IPS-20b (cell line): ENCODE results near the gene AKT1.
A peak's percentile ranks its signal among the peaks of the same experiment; 100 is the strongest.

Experiments
- H3K27ac ChIP-seq: one replicate; pipeline ENCODE4 v1.5.1; 2013; ENCODE audit warnings: low read length
- H3K27me3 ChIP-seq: 2 replicates; pipeline ENCODE4 v1.6.1; 2013; ENCODE audit warnings: mild to moderate bottlenecking, low read length, inconsistent platforms; ENCODE audit not compliant: insufficient read depth
- H3K36me3 ChIP-seq: 2 replicates; pipeline ENCODE4 v1.6.1; 2013; ENCODE audit warnings: low read depth, mild to moderate bottlenecking, inconsistent platforms, low read length, moderate library complexity; ENCODE audit not compliant: insufficient read depth
- H3K4me1 ChIP-seq: 2 replicates; pipeline ENCODE4 v1.6.1; 2013; ENCODE audit warnings: mild to moderate bottlenecking, control low read depth, inconsistent platforms, low read length, moderate library complexity; ENCODE audit not compliant: insufficient read depth
- H3K4me3 ChIP-seq: 2 replicates; pipeline ENCODE4 v1.5.1; 2013; ENCODE audit warnings: mild to moderate bottlenecking, low read length, inconsistent platforms
- H3K9ac ChIP-seq: 2 replicates; pipeline ENCODE4 v1.6.1; 2013; ENCODE audit warnings: low read depth, mild to moderate bottlenecking, inconsistent platforms, low read length, moderate library complexity
- H3K9me3 ChIP-seq: 2 replicates; pipeline ENCODE4 v1.6.1; 2013; ENCODE audit warnings: mild to moderate bottlenecking, low read depth, low read length, inconsistent platforms; ENCODE audit not compliant: insufficient read depth

Gene AKT1

DNA sequence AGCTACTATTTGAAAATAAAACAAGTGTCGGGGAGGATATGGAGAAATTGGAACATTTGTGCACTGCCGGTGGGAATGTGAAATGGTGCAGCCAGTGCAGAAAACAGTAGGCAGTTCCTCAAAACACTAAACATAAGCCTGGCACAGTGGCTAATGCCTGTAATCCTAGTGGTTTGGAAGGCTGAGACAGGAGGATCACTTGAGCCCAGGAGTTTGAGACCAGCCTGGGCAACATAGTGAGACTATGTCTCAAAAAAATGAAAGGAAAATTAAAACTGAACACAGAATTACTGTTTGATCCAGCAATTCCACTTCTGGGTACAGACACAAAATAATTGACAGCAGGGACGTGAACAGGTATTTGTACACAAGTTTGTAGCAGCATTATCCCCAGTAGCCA, 30.0 kb downstream of the AKT1 start:
- no peak overlapping the region for H3K27ac ChIP-seq
- no peaks in the 10 kb centered on the region; the same call in 1 of the 2 replicates for H3K4me1 ChIP-seq
- no peaks in the 10 kb centered on the region for H3K27me3 ChIP-seq
- peaks cover 10% of the 10 kb centered on the region; the same call in 1 of the 2 replicates for H3K36me3 ChIP-seq
- no peaks in the 10 kb centered on the region for H3K9me3 ChIP-seq
- H3K9ac ChIP-seq: no peak overlapping the region
- H3K4me3 ChIP-seq: no peak overlapping the region

DNA sequence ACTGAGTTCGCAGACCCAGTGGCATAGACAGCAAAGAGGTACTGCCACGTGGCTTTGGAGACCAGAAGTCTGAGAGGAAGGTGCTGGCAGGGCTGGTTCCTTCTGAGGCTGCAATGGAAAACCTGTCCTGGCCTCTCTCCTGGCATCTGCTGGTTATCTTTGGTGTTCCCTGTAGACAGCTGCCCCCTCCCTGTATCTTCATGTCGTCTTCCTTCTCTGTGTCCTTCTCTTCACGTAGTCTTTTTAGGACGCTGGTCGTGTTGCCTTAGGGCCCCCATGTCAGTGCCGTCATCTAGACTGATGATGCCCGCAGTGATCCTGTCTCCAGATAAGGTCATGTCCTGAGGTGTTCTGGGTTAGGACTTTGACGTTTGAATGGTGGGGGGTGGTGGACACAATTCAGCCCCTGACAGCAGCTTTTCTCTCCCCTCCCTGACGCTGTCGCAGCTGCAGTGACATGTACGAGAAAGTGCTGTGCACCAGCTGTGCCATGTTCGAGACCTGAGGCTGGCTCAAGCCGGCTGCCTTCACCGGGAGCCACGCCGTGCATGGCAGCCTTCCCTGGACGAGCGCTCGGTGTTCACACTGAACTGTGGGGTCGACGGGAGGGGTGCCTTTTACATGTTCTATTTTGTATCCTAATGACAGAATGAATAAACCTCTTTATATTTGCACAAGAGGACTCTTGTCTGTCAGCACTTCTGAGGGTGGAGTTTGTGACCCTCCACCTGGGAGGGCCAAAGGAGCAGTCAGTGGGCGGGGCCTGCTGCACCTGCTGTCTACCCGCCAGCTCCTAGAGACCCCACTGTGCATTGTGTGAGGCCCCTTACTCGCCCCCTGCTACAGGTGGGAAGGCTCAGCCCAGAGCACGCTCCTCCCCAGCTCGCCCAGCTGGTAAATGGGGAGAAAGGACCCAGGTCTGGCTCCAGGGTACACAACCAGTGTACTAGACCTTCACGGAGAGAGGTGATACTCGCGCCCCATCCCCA, 36.3 kb downstream of the AKT1 start:
- no peaks in the 10 kb centered on the region for H3K9me3 ChIP-seq
- H3K36me3 ChIP-seq: peaks cover 58% of the 10 kb centered on the region
- no peaks in the 10 kb centered on the region for H3K4me1 ChIP-seq
- H3K27ac ChIP-seq: no peak overlapping the region
- no peak overlapping the region for H3K9ac ChIP-seq
- no peak overlapping the region for H3K4me3 ChIP-seq
- no peaks in the 10 kb centered on the region for H3K27me3 ChIP-seq

DNA sequence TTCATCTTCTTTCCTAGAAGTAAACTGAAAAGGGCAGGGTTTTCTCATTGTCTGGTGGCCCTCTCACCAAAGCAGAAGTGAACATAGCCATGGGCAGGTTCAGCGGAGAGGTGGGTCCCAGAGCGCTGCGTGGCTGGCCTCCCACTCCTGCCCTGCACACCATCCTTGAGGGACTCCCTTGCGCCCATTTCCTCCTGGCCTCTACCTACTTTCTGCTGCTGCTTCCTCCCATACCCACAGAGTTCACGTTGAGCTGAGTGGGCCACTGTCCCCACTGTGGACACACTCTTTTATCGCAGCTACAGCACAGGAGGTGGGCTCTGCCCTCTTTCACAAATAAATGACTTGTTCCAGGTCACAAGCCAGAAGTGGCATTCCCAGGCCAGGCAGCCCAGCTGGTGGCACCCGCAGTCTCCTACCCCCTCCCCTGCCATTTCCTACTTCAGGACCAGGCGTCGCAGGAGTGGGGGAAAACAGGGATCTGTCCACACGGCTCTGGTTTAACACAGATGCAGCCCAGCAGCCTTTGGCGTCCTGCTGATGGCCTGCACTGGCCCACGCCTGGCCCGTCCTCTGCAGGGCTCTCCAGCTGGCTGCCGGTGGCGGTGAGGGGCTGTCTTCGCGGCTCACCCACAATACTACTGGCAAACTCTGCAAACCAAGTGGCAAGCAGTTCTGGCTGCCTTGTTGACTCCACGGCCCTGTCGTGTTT, 37.7 kb downstream of the AKT1 start:
- Histone ChIP-seq H3K27me3 (no peaks in the 10 kb centered on the region), H3K36me3 (peaks cover 58% of the 10 kb centered on the region), H3K4me3 (no peak overlapping the region), H3K9ac (no peak overlapping the region; the same call in 1 of the 2 replicates), H3K9me3 (no peaks in the 10 kb centered on the region), H3K27ac (no peak overlapping the region), H3K4me1 (no peaks in the 10 kb centered on the region)

DNA sequence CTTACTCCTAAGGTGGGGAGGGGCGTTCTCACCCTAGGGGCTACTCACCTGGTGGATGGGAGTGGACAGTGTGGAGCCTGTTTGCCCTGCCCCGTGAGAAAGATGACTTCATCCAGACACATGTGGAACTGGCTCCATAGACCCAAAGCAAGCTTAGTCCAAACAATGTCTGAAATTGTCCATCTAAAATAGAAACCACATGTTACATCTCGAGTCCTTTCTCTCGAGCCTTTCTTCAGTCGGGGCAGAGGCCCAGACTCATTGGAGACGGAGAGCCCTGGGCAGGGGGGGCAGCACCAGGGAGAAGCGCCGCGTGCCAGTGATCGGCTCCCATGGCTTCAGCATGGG, 38.3 kb downstream of the AKT1 start:
- H3K4me3 ChIP-seq: no peak overlapping the region
- peaks cover 58% of the 10 kb centered on the region for H3K36me3 ChIP-seq
- no peaks in the 10 kb centered on the region for H3K27me3 ChIP-seq
- H3K9ac ChIP-seq: no peak overlapping the region
- no peaks in the 10 kb centered on the region for H3K4me1 ChIP-seq
- no peak overlapping the region for H3K27ac ChIP-seq
- no peaks in the 10 kb centered on the region for H3K9me3 ChIP-seq

DNA sequence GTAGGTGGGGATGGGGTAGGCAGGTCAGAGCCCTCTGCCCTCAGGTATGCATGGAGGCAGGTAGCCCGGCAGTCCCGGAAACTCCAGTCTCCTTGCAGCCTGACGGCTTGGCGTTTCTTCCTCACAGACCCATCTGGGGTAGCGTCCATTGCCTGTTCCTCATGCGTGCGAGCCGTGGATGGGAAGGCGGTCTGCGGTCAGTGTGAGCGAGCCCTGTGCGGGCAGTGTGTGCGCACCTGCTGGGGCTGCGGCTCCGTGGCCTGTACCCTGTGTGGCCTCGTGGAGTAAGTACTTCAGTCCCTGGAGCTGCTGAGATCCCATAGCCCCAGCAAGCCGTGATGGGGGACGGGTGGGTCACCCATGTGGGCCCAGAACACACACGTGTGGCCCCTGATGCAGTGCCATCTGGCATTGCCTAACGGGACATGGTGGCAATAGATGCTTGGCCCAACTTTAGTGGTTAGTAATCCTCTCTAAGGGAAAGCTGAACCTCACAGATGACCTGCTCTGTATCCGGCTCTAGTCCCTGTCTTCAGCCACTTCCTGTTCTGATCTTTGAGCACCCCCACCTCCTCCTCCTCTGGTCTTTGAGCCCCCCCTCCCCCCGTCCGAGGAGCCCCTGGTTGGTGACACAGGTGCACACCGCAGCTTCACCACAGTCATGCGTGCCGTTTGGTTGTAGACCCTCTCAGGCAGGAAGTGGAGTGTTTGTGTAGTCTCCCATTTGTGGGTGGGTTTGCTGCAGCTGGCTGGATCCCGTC, 38.9 kb downstream of the AKT1 start:
- no peaks in the 10 kb centered on the region for H3K27me3 ChIP-seq
- H3K9ac ChIP-seq: no peak overlapping the region
- H3K4me1 ChIP-seq: no peaks in the 10 kb centered on the region
- peaks cover 53% of the 10 kb centered on the region for H3K36me3 ChIP-seq
- no peaks in the 10 kb centered on the region for H3K9me3 ChIP-seq
- no peak overlapping the region for H3K4me3 ChIP-seq
- H3K27ac ChIP-seq: no peak overlapping the region

DNA sequence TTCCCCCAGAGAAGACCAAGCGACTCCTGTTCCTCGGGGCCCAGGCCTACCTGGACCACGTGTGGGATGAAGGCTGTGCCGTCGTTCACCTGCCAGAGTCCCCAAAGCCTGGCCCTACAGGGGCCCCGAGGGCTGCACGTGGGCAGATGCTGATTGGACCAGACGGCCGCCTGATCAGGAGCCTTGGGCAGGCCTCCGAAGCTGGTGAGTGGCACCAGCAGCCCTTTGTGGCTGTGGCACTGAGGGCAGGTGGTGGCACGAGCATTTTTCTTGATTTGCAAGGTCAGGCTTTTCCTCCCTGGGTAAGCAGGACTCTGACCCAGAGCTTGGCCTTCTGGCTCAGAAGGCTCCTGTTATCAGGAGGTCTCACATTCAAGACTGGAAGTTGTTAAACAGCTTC, 39.9 kb downstream of the AKT1 start:
- no peak overlapping the region for H3K4me3 ChIP-seq

DNA sequence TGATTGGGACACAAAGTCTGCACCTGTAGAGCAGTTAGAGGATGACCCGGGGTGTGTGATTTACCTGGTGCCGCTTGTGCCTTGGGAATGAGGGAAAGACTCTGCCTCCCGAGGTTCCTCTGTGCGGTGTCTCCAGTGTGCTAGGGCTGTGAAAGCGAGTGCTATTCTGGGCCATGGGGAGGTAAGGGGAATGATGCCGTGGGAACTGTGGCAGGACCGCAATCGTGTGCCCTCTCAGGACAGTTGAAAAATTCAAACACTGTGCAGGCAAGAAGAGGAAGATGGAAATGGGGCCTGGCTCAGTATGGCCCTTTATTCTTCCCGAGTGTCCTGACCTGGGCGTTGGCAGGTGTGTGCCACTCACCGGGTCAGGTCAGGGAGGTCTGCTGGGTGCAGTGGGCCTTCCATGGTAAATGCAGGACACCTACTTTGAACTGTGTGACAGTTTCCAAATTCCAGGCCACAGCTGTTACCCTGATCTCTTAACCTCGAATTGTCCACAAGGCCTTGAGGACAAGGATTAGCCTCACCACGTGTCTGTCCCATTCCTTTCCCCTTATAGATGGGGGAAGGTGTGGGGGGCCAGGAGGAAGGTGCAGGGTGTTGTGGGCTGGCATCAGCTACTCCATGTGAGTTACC, 41.2 kb downstream of the AKT1 start:
- Histone ChIP-seq H3K4me1 (no peaks in the 10 kb centered on the region), H3K27me3 (no peaks in the 10 kb centered on the region), H3K9ac (peak overlapping the region; percentile 93), H3K4me3 (peak overlapping the region; percentile 87), H3K36me3 (peaks cover 41% of the 10 kb centered on the region), H3K9me3 (peaks cover 11% of the 10 kb centered on the region), H3K27ac (no peak overlapping the region)

More for the DNA sequence above, 39.9 kb downstream of the AKT1 start:
- Histone ChIP-seq H3K27ac (no peak overlapping the region), H3K9me3 (peaks cover 2% of the 10 kb centered on the region; the same call in 1 of the 2 replicates), H3K9ac (no peak overlapping the region), H3K36me3 (peaks cover 48% of the 10 kb centered on the region), H3K4me1 (no peaks in the 10 kb centered on the region), H3K27me3 (no peaks in the 10 kb centered on the region)

DNA sequence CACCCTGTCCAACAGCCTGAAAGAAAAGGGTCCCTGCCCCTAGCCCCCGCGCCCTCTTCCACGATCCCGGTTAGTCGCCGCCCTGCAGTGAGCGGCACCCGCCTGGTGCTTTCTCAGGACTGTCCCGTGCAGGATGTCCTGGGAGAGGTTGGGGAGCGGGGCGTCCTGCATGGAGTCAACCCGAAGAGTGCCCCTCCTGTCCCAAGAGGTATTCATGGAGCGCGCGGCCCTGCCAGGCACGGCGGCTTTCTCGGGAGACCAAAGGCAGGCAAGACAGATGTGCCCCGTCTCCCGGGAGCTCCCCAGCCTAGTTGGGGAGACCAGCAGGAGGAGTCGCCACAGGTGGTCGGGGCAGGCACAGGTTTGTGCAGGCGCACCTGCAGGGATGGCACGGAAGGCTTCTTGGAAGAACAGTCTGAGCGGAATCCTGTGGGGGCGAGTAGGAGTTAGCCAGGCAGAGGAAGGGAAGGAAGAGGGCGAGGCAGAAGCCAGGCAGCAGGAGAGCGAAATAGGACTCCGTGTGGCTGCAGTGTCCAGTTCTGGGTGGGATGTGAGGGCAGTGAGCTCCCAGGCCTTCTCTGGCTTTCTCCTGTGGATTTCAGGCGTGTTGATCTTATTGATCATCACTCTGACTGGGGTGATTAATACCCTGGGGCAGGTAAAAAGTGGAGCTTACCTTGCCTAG, 41.9 kb downstream of the AKT1 start:
- H3K9me3 ChIP-seq: peaks cover 11% of the 10 kb centered on the region
- H3K4me1 ChIP-seq: no peaks in the 10 kb centered on the region
- peak overlapping the region; percentile 93 for H3K9ac ChIP-seq
- peak overlapping the region; percentile 83 for H3K27ac ChIP-seq
- H3K4me3 ChIP-seq: peak overlapping the region; percentile 87
- no peaks in the 10 kb centered on the region for H3K27me3 ChIP-seq
- H3K36me3 ChIP-seq: peaks cover 34% of the 10 kb centered on the region

DNA sequence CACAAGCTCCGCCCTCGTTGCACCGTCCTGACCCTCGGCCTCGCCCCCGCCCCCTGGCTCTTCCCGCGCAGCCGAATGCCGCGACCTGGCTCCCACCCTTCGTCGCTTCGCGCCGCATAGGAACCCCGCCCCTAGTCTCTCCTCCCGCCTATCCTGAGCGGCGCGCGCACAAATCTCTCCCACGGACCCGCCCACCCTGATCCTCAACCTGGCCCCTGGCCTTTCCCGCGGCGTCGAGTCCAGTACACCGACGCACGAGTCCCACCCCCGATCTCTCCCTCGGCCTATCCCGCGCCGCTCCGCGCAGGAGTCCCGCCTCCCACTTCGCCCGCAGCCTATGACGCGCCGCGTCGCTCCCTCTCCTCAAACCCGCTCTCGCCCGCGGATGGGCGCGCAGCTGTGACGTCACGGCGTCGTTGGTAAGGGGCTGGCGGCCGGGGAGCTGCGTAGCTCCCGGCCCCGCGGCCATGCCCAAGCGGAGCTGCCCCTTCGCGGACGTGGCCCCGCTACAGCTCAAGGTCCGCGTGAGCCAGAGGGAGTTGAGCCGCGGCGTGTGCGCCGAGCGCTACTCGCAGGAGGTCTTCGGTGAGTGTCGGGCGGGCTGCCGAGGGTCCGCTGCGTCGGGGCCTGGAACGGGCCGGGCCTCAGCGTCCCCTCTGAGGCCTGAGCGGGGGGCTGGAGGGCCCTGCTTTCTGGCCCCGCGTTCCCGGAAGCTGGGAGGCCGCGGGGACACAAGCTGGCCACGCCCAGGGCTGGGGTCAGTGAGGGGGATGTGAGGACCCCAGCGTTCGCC, 42.6 kb downstream of the AKT1 start, which contains the start of gene SIVA1:
Gene SIVA1, plus strand, starts transcription at position 413 of the 793 bp plus-strand sequence. Its CDS starts 55 bp downstream, at position 468.
- Histone ChIP-seq H3K4me1 (no peaks in the 10 kb centered on the region), H3K27me3 (no peaks in the 10 kb centered on the region), H3K27ac (peak within 1 kb of the TSS; percentile 83), H3K9ac (peak within 1 kb of the TSS; percentile 93), H3K4me3 (peak within 1 kb of the TSS; percentile 87), H3K36me3 (peaks cover 28% of the 10 kb centered on the region), H3K9me3 (peaks cover 11% of the 10 kb centered on the region)

DNA sequence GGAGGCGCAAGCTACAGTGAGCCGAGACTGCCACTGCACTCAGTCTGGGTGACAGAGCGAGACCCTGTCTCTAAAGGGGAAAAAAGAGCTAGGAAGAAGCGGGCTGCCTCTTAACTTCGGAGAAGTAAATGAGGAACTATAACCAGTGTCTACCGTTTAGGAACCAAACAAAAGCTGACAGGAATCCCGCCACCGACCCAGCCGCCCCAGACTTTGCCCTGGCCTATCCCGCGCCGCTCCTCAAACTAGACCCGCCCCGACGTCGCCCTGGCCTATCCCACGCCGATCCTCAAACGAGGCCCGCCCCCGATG, 43.2 kb downstream of the AKT1 start:
- H3K36me3 ChIP-seq: peaks cover 22% of the 10 kb centered on the region
- H3K9me3 ChIP-seq: peaks cover 11% of the 10 kb centered on the region
- H3K4me1 ChIP-seq: no peaks in the 10 kb centered on the region
- H3K4me3 ChIP-seq: peak overlapping the region; percentile 75
- no peaks in the 10 kb centered on the region for H3K27me3 ChIP-seq
- peak overlapping the region; percentile 86; the same call in 1 of the 2 replicates for H3K9ac ChIP-seq
- H3K27ac ChIP-seq: no peak overlapping the region
